Tibial artery (tissue), 4 donors: Measurements from ENCODE around the gene ITGB3BP.

Source experiments
- DNase-seq, 2 donors: peaks; one replicate each; pipeline ENCODE4 v3.0.0-alpha.2; 2019
- H3K27ac ChIP-seq, 2 donors: fragments of 200-600 bp; sonication (generic) in 1 of 2; 1 replicate in 1 of 2; 2 replicates in 1 of 2; pipeline ENCODE4 v1.5.1; 2018 to 2019; ENCODE audit warnings: mild to moderate bottlenecking in 1 of 2
- H3K27me3 ChIP-seq, 2 donors: fragments of 200-600 bp; sonication (generic) in 1 of 2; one replicate each; pipeline versions ENCODE4 v1.5.1 to v1.6.0; 2016 to 2019
- H3K36me3 ChIP-seq, 3 donors: fragments of 200-600 bp; sonication (generic) in 2 of 3; one replicate each; pipeline ENCODE4 v1.5.1; 2016 to 2019; ENCODE audit warnings: mild to moderate bottlenecking in 2 of 3
- H3K4me1 ChIP-seq, 4 donors: fragments of 200-600 bp; sonication (generic) in 2 of 4; 1 replicate in 3 of 4; 2 replicates in 1 of 4; pipeline ENCODE4 v1.5.1; 2016 to 2019
- H3K4me3 ChIP-seq, 2 donors: fragments of 200-600 bp; sonication (generic) in 1 of 2; 1 replicate in 1 of 2; 2 replicates in 1 of 2; pipeline ENCODE4 v1.5.1; 2018 to 2019; ENCODE audit warnings: mild to moderate bottlenecking in 2 of 2
- H3K9me3 ChIP-seq, 3 donors: fragments of 200-600 bp; sonication (generic) in 1 of 3; one replicate each; pipeline ENCODE4 v1.5.1; 2016 to 2019
- intact Hi-C: fragments of 100-400 bp; cut with DNase I; formaldehyde crosslinking; loops from one replicate; pipeline ENCODE4 v1.15.0; 2023; ENCODE audit warnings: low total_unique reads
- TF ChIP-seq, protein P1 (sequence below), 2 experiments: fragments of 200-600 bp in 1 of 2; fragments of 450-650 bp in 1 of 2; IDR thresholded peaks; one replicate each; pipeline ENCODE4 v1.5.1; 2017 to 2019; ENCODE audit warnings: antibody characterized with exemption in 2 of 2, mild to moderate bottlenecking in 1 of 2, moderate library complexity in 1 of 2

ITGB3BP gene

DNA sequence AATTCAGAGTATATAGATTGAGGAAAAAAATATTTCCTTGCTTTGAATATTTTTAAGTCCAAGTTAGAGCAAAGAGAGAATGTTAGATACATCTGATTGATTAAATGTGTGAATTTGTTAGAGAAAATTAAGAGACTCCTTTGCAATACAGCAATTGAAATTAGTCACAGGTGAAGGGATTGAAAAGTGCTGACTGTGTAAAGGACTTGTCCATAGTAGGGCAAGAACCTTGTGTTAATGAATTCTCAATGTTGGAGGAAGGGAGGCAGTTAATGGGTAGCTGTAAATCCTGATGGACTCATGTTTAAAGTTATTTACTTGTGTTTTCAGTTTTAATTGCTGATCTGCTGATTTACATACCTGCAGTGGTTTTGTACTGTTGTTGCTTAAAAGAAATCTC, 117.0 kb downstream of the ITGB3BP start:
- no peaks in the 10 kb centered on the region for H3K27me3 ChIP-seq
- intact Hi-C loops: no loop called here
- TF ChIP-seq, protein P1, sequence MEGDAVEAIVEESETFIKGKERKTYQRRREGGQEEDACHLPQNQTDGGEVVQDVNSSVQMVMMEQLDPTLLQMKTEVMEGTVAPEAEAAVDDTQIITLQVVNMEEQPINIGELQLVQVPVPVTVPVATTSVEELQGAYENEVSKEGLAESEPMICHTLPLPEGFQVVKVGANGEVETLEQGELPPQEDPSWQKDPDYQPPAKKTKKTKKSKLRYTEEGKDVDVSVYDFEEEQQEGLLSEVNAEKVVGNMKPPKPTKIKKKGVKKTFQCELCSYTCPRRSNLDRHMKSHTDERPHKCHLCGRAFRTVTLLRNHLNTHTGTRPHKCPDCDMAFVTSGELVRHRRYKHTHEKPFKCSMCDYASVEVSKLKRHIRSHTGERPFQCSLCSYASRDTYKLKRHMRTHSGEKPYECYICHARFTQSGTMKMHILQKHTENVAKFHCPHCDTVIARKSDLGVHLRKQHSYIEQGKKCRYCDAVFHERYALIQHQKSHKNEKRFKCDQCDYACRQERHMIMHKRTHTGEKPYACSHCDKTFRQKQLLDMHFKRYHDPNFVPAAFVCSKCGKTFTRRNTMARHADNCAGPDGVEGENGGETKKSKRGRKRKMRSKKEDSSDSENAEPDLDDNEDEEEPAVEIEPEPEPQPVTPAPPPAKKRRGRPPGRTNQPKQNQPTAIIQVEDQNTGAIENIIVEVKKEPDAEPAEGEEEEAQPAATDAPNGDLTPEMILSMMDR (IDR thresholded peaks at IDR 0.05): no peak
- DNase-seq: no peak
- H3K4me1 ChIP-seq: no peaks in the 10 kb centered on the region
- peaks cover 5 to 10% (median 9%) of the 10 kb centered on the region in 3 donors for H3K36me3 ChIP-seq
- H3K9me3 ChIP-seq: no peaks in the 10 kb centered on the region
- no peak overlapping the region for H3K27ac ChIP-seq
- H3K4me3 ChIP-seq: no peak overlapping the region

DNA sequence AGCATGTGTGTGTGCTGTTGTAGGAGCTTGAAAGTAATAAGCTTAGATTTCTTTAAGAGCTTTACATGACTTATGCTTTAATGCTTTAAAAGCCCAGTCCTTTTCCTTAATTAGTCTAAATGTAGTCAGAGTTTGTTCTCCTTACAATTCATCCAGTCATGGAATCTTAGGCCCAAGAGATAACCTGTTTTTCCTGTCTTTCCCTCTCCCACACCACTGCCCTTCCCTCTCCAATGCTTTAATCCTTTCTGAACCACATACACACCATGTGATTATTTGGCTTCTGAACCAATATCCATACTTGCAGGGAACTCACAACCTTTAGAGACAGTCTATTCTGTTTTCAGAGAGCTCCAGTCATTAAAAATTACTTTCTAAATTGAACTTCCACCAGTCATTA, 118.0 kb downstream of the ITGB3BP start:
- intact Hi-C loops: no loop called here
- TF ChIP-seq, protein P1 (IDR thresholded peaks at IDR 0.05): no peak

DNA sequence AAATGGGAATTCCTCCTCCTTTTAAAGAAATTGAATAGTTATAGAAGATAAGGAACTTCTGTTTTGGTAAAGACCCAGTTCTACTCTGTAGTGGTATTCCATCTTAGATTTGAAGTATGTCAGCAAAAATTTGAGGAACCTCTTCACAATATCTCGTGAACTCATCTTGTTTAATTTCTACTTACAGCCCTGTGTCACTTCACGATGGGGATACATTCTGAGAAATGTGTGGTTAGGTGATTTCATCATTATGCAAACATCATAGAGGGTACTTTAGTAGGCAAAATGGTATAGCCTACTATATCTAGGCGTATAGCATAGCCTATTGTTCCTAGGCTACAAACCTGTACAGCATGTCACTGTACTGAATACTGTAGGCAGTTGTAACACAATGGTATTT, 119.6 kb downstream of the ITGB3BP start:
- intact Hi-C loops: no loop called here
- H3K36me3 ChIP-seq: peaks cover 9 to 17% (median 12%) of the 10 kb centered on the region in 3 donors
- no peaks in the 10 kb centered on the region for H3K4me1 ChIP-seq
- H3K27ac ChIP-seq: no peak overlapping the region
- TF ChIP-seq, protein P1 (IDR thresholded peaks at IDR 0.05): no peak
- no peak for DNase-seq
- H3K27me3 ChIP-seq: no peaks in the 10 kb centered on the region
- no peak overlapping the region for H3K4me3 ChIP-seq
- no peaks in the 10 kb centered on the region for H3K9me3 ChIP-seq

More for the DNA sequence above, 118.0 kb downstream of the ITGB3BP start:
- no peaks in the 10 kb centered on the region for H3K27me3 ChIP-seq
- H3K27ac ChIP-seq: no peak overlapping the region
- no peaks in the 10 kb centered on the region for H3K9me3 ChIP-seq
- no peaks in the 10 kb centered on the region for H3K4me1 ChIP-seq
- no peak overlapping the region for H3K4me3 ChIP-seq
- no peak for DNase-seq
- peaks cover 5 to 10% (median 9%) of the 10 kb centered on the region in 3 donors for H3K36me3 ChIP-seq

GRCh38 chr1:63401945-63402344, 121.1 kb downstream of the ITGB3BP start:
- Histone ChIP-seq H3K4me3 (no peak overlapping the region), H3K4me1 (no peaks in the 10 kb centered on the region), H3K9me3 (no peaks in the 10 kb centered on the region), H3K36me3 (peaks cover 13 to 23% (median 20%) of the 10 kb centered on the region in 3 donors), H3K27ac (no peak overlapping the region), H3K27me3 (no peaks in the 10 kb centered on the region)
- TF ChIP-seq, protein P1 (IDR thresholded peaks at IDR 0.05): no peak
- DNase-seq: no peak
- intact Hi-C loops: no loop called here
